Mucosa of descending colon (tissue), 3 donors: ENCODE measurements around the gene PTGDR2. TPM values are rescaled to one million over a fixed set of nuclear protein-coding genes. Genes with fewer than 3 reads are reported as not detected.

Source experiments
- ATAC-seq: fragments of 200-7000 bp; cut with Tn5 transposase; one replicate; pipeline ENCODE4 v1.9.1; 2020; ENCODE audit warnings: mild to moderate bottlenecking, moderate library complexity
- DNase-seq, 3 donors: peaks; one replicate each; pipeline ENCODE4 v3.0.0-alpha.2; 2020
- H3K36me3 ChIP-seq: fragments of 200-600 bp; one replicate; pipeline ENCODE4 v1.8.0; 2021; ENCODE audit warnings: low read depth, mild to moderate bottlenecking
- H3K4me1 ChIP-seq: fragments of 200-600 bp; one replicate; pipeline ENCODE4 v1.8.0; 2021; ENCODE audit warnings: low read depth, mild to moderate bottlenecking
- H3K4me3 ChIP-seq: fragments of 200-600 bp; one replicate; pipeline ENCODE4 v1.8.0; 2021; ENCODE audit warnings: mild to moderate bottlenecking
- H3K9me3 ChIP-seq: fragments of 200-600 bp; one replicate; pipeline ENCODE4 v1.8.0; 2021; ENCODE audit warnings: mild to moderate bottlenecking
- intact Hi-C, 2 donors: fragments of 100-400 bp; cut with DNase I in 1 of 2; cut with micrococcal nuclease in 1 of 2; formaldehyde crosslinking; loops; one replicate each; pipeline versions ENCODE4 v1.11.0 to v1.11.1; 2022; cut with DNase I, micrococcal nuclease
- total RNA-seq, 3 donors: library from RNA; stranded (reverse); fragmentation: NEBNext Ultra II Directional in 2 of 3; extraction: Animal tissue kit (Norgen Biotek cat#: 25700) in 2 of 3; gene quantifications; one replicate each; pipeline versions ENCODE4 v1.2.1 to v1.2.4, GENCODE V29; 2021 to 2023
- TF ChIP-seq, protein P1 (sequence below): fragments of 200-600 bp; IDR thresholded peaks from one replicate; pipeline ENCODE4 v1.8.0; 2022; ENCODE audit warnings: antibody characterized with exemption, mild to moderate bottlenecking
- donor health status: DM: no; HTN: no; CAD: no; lungs with moderate emphysema.
- donor health status: DM: no; HTN: no; CAD: no.
- donor health status: DM: no; HTN: yes; CAD: no.

Gene PTGDR2
- total RNA-seq, 3 donors from 2014 or later, result 1.8 to 3.4 (median 2.6) TPM

GRCh38 chr11:60810569-60810968 is 45.2 kb downstream of the PTGDR2 start:
- DNase-seq, result peak in 2 of 3 donors; percentile 50 to 60
- TF ChIP-seq, protein P1, sequence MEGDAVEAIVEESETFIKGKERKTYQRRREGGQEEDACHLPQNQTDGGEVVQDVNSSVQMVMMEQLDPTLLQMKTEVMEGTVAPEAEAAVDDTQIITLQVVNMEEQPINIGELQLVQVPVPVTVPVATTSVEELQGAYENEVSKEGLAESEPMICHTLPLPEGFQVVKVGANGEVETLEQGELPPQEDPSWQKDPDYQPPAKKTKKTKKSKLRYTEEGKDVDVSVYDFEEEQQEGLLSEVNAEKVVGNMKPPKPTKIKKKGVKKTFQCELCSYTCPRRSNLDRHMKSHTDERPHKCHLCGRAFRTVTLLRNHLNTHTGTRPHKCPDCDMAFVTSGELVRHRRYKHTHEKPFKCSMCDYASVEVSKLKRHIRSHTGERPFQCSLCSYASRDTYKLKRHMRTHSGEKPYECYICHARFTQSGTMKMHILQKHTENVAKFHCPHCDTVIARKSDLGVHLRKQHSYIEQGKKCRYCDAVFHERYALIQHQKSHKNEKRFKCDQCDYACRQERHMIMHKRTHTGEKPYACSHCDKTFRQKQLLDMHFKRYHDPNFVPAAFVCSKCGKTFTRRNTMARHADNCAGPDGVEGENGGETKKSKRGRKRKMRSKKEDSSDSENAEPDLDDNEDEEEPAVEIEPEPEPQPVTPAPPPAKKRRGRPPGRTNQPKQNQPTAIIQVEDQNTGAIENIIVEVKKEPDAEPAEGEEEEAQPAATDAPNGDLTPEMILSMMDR, result no peak
- intact Hi-C loops, result no loop called here
- Histone ChIP-seq H3K36me3 (no peaks in the 10 kb centered on the region), H3K4me3 (no peak overlapping the region), H3K9me3 (no peaks in the 10 kb centered on the region), H3K4me1 (peaks cover 3% of the 10 kb centered on the region)
- ATAC-seq, result peak; percentile 94

DNA sequence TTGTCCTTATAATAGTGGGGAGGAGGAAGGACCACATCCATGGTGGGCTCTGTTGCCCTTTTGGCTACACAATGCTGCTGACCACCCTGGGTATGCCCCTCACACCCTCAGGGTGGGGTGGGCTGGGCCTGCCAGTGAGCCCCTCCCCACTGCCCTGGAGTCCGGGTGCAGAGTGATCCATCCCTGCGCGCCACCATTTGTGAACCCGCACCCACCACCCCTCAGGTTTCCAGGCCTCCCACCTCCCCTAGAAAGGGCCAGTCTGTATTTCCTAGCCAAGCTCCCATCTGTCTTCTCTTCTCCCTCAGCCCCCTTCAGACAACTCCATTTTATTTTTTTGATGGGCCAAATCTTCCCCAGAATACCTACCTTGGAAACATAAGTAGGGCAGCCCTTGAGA is 45.6 kb downstream of the PTGDR2 start:
- no peaks in the 10 kb centered on the region for H3K9me3 ChIP-seq
- ATAC-seq, result no peak
- intact Hi-C loops, result no loop called here

GRCh38 chr11:60809691-60810090 is 46.1 kb downstream of the PTGDR2 start:
- ATAC-seq (no peak), DNase-seq (no peak)
- Histone ChIP-seq H3K4me1 (peaks cover 3% of the 10 kb centered on the region), H3K9me3 (no peaks in the 10 kb centered on the region), H3K36me3 (no peaks in the 10 kb centered on the region), H3K4me3 (no peak overlapping the region)
- intact Hi-C loops, result no loop called here
- TF ChIP-seq, protein P1, result no peak

More for the DNA sequence above, 45.6 kb downstream of the PTGDR2 start:
- no peaks in the 10 kb centered on the region for H3K36me3 ChIP-seq
- DNase-seq, result no peak
- H3K4me3 ChIP-seq, result no peak overlapping the region
- TF ChIP-seq, protein P1, result no peak
- H3K4me1 ChIP-seq, result peaks cover 3% of the 10 kb centered on the region

DNA sequence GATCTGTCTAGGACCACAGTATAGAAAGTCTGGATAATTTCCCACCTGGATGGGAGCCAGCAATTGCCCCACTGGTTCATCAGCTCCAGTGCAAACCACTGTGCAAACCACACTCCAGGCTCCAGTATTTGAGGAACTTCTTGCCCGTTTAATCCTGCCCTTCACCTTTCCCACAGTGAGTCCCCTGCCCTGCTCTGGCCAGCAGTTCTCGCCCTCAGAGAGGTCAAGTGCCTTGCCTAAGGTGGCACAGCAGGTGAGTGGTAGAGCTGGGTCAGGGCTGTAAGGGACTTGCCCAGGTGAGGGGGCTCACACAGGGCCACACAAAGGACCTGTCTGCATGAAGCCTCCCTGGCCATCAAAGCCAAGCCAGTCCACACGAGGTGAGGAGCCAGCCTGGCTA is 46.5 kb downstream of the PTGDR2 start:
- DNase-seq (no peak), ATAC-seq (no peak)
- TF ChIP-seq, protein P1, result no peak
- no peaks in the 10 kb centered on the region for H3K9me3 ChIP-seq
- intact Hi-C loops, result no loop called here
- H3K4me1 ChIP-seq, result peaks cover 3% of the 10 kb centered on the region
- H3K36me3 ChIP-seq, result no peaks in the 10 kb centered on the region
- no peak overlapping the region for H3K4me3 ChIP-seq

- TF ChIP-seq, protein P1, result no peak
- intact Hi-C loops, result no loop called here
- H3K36me3 ChIP-seq, result no peaks in the 10 kb centered on the region
- no peak for ATAC-seq
- DNase-seq, result no peak
- no peaks in the 10 kb centered on the region for H3K4me1 ChIP-seq
- no peaks in the 10 kb centered on the region for H3K9me3 ChIP-seq
- no peak overlapping the region for H3K4me3 ChIP-seq
Observed at GRCh38 chr11:60803273-60803936, 52.3 kb downstream of the PTGDR2 start.
